A172 (cell line): ENCODE data around the gene ANXA9. TPM values are rescaled to one million over a fixed set of nuclear protein-coding genes. Genes with fewer than 3 reads are reported as not detected.

ENCODE experiments used
- total RNA-seq: library from RNA; depleted of rRNA; stranded (reverse); fragments of >200 nt; shearing (Covaris generic); gene quantifications from 2 replicates; pipeline ENCODE4 v1.2.3, GENCODE V29; 2014; rRNA removed

The ANXA9 gene
- total RNA-seq, 1 experiment from 2014 or later, result 20.6 TPM

Other genes with a start within 250 kb of the ANXA9 start
- gene CTSS, start 216.5 kb upstream of the ANXA9 start, total RNA-seq, result 5.7 and 18.5 TPM in 2 replicates
- gene CTSK, start 174.0 kb upstream of the ANXA9 start, total RNA-seq, result 1.1 and 3.4 TPM in 2 replicates
- 36.3 and 39.0 TPM in 2 replicates for gene ARNT, start 105.7 kb upstream of the ANXA9 start, total RNA-seq
- gene CTXND2, start 95.2 kb upstream of the ANXA9 start, total RNA-seq, result not detected in 2 replicates
- 55.4 and 56.8 TPM in 2 replicates for gene SETDB1, start 55.9 kb upstream of the ANXA9 start, total RNA-seq
- gene CERS2, start 7.5 kb upstream of the ANXA9 start, total RNA-seq, result 376 and 393 TPM in 2 replicates
- 9.3 and 10.6 TPM in 2 replicates for gene MINDY1, start 24.6 kb downstream of the ANXA9 start, total RNA-seq
- gene PRUNE1, start 26.2 kb downstream of the ANXA9 start, total RNA-seq, result 18.8 and 19.0 TPM in 2 replicates
- gene BNIPL, start 54.3 kb downstream of the ANXA9 start, total RNA-seq, result 0.38 and 0.86 TPM in 2 replicates
- gene C1orf56, start 65.5 kb downstream of the ANXA9 start, total RNA-seq, result 3.7 and 6.9 TPM in 2 replicates
- 149 and 150 TPM in 2 replicates for gene CDC42SE1, start 77.3 kb downstream of the ANXA9 start, total RNA-seq
- gene MLLT11, start 78.1 kb downstream of the ANXA9 start, total RNA-seq, result 99.2 and 101 TPM in 2 replicates
- gene GABPB2, start 88.5 kb downstream of the ANXA9 start, total RNA-seq, result 2.9 and 4.7 TPM in 2 replicates
- gene SEMA6C, start 164.3 kb downstream of the ANXA9 start, total RNA-seq, result 2.5 and 4.4 TPM in 2 replicates
- not detected in 2 replicates for gene TNFAIP8L2, start 174.4 kb downstream of the ANXA9 start, total RNA-seq
- 19.6 and 21.6 TPM in 2 replicates for gene LYSMD1, start 183.6 kb downstream of the ANXA9 start, total RNA-seq
- gene SCNM1, start 183.9 kb downstream of the ANXA9 start, total RNA-seq, result 105 and 107 TPM in 2 replicates
- 0.17 and 0.57 TPM in 2 replicates for gene TMOD4, start 193.7 kb downstream of the ANXA9 start, total RNA-seq
- 163 and 207 TPM in 2 replicates for gene VPS72, start 207.9 kb downstream of the ANXA9 start, total RNA-seq
- gene PIP5K1A, start 216.3 kb downstream of the ANXA9 start, total RNA-seq, result 87.5 and 102 TPM in 2 replicates